Stimulated activated CD4-positive, alpha-beta T cell treated with anti-CD3 and anti-CD28 coated beads, TNF-alpha, amount 100 ng/mL, for 4 hours (primary cell): ENCODE measurements around the gene ATP2B3.

ENCODE experiments used
- DNase-seq, 3 experiments: peaks; one replicate each; pipeline ENCODE4 v3.0.0-alpha.2; 2020; ENCODE audit warnings: low read depth in 3 of 3

The ATP2B3 gene

DNA sequence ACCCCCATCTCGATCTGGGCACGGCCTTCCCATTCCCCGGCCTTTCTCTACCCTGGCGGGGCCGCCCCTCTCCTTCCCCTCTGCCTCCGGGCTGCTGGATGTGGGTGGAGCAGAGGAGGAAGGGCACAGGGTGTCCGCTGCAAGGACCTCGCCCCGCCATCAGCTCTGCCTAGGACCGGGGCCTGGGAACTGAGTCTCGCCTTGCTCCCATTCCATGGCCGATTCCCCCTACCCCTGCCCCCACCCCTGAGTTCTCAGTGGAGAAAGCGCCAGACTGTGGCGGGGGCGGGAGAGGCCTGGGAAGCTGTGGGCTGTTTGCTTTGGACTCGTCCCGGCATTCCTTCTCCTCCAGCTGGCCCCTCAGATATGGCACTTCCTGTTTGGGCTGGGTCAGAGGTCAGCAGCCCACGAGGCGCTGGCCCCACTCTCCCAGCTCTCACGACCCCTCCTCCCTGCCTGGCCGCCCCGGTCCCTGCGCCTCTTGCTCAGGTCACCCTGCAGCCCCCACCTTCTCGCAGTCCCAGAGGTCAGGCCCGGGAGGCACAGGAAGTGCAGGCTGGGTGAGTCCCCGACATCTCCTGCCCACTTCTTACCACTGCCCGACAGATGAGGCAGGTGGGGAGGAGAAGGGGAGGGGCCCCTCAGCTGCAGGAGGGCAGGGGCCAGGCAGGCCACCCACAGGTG, 29.1 kb upstream of the ATP2B3 start:
- no peak for DNase-seq

DNA sequence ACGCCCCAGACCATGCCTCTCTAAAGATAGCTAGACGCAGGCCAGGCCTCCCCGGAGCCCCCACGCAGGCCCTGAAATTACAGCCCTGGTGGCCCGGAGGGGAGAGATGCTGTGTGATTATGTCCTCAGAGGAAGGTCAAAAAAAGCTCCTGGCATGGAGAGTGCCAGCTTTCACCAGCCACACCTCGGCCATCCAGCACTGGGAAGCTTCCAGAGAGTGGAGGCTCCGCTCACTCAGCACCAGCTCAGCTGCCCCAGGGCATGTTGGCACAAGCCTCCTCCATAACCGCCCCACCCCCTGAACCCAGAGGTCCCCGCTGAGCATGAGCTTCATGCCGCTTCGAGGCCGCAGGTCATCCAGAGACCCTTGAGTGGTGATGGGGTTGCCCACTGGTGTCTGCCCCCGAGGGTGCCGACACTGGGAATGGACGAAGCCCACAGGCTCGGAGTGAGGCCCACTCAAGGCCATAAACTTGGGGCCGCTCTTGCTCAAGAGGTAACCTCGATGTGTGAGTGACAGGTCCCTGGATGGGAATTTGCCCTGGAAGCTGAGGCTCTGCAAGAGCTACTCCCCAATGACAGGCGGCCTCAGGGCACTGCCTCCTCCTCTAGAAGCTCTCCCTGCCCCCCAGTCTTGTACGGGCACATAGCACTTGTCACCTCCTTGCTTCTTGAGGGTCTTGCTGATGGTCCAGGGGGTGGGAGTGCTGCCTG, 27.1 kb upstream of the ATP2B3 start:
- DNase-seq, result no peak

DNA sequence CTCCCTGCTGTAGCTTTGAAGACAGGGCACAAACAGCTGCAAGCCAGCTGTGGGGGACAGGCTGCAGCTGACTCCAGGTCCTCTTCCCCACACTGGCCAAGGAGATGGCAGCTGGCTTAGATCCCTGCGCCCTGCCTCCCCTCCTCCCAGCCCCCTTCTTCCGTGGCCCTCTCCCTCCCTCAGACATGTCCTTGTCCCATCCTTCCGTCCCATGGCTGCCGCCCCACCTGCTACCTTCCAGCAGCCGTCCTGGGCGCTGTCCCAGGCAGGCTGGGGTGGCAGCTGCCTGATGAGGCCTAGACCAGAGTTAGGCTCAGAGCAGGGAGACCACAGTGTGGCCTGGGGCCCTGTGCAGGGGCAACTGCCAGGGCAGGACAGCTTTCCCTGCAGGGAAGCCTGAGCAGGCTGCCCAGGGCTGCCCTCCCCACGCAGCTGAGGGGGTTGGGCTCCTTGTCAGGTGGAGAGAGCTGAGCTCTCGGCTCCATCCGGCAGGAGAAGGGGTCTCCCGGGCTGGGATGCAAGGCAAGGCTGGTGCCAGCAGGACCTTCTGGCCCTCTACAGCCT, 26.0 kb upstream of the ATP2B3 start:
- DNase-seq, result no peak

DNA sequence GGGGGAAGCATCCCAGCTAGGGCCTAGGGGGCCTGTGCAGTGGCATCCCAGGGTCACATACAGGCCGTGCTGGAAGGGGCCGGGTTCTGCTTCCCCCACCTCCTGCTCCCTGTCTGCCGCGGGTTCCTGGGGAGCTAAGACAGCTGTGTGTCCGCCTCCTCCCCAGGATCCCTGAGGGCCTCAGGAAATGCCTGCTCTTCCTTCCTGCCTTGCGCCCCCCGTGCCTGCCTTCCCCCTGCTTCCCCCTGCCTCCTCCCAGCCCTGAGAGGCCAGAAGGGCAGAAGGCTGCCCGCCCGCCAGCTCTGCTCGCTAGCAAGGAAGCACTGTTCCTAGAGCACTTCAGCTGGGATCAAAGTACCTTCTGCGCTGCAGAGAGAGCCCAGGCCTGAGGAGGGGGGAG, 25.5 kb upstream of the ATP2B3 start:
- no peak for DNase-seq

- no peak for DNase-seq
These were observed 24.9 kb upstream of the ATP2B3 start for GRCh38 chrX:153492543-153492942.

DNA sequence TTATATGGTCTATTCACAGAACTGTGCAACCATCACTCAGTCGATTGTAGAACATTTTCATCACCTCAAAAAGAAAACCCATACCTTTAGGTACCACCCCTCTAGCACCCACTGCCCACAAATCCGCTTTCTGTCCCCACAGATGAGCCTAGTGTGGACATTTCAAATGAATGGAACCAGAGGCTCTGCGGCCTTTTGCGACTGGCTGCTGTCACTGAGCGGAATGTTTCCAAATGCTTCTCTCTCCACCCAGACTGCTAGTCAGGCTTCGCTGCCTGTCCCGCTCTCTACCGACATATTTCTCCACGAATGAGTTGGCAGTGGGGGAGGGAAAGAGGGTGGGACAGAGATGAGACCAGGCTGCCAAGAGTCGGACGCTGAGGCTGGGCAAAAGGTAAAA, 24.4 kb upstream of the ATP2B3 start:
- no peak for DNase-seq

DNA sequence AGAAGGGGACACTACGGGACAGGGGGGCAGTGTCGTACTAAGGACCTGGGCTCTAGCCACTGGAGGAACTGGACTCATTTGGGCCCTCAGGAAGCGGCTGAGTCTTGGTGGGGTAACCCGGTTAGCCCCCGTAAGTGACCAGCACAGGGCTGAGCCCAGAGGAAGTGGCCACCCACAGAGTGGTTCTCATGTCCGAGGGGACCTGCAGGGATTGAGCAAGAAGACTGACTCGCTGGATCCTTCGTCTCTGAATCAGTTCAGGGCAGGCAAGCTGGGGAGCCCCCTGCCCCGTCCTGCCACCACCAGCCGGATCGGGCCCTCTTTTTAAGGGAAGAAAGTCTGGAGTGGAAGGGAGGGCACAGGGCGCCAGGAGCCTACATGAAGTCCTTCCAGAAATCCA, 23.4 kb upstream of the ATP2B3 start:
- DNase-seq, result no peak

GRCh38 chrX:153494541-153495361, 22.7 kb upstream of the ATP2B3 start, which contains the start of gene BGN:
Gene BGN, plus strand, starts transcription at chrX:153494980. Its CDS starts 9,652 bp downstream, at chrX:153504632.
- DNase-seq, result no peak

DNA sequence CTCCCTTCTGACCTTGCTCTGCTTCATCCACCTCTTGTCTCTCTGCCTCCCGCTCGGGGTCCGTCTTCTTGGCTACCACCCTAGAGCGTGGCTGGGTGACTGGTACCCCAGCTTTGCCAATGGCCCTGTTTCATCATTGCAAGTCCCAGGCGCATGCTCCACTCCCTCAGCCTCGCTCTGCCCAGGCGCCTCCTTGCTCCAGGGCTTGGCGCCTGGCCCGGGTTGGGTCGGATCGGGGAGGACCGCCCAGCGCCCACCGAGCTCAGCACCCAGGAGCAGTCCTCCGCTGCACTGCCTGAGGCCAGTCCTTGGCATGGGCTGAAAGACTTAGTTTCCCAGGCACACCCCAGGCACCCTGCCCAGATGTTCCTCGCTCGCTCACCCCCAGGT, 22.1 kb upstream of the ATP2B3 start:
- no peak for DNase-seq

GRCh38 chrX:153495903-153496589, 21.4 kb upstream of the ATP2B3 start:
- DNase-seq, result no peak

DNA sequence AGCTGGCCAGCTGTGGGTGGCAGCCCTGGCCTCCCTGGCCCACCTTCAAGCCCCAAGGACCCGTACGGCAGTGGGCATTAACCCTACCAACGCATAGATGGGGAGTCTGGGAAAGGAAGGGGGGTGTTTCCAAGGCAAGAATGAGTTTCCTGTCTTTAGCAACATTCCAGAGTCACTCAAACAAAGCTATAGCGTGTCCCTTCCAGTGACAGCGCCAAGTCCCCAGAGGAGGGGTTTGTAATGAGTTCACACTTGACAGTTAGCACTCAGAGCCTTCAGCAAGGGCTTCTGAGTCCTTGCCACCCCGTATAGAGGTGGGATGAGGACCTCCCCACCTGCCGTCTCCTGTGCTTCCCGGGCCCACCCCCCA, 20.9 kb upstream of the ATP2B3 start:
- no peak for DNase-seq

DNA sequence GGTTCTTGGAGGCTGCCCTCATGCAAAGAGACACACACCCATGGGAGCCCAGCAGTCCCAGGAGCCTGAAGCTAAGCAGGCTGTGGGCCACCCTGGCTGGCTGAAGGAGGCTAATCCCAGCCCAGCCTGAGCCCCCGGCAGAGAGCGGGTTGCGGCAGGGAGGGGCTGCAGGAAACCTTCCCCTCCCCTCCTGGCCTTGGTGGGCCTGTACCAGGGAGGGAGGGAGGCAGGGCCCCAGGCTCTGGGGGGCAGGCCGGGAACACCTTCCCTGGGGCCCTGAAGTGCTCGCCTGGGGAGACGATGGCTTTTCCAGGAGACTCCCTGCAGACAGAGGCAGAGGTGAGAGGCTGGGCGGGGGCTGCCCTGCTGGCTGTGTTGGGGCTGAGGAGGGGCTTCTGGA, 19.0 kb upstream of the ATP2B3 start:
- DNase-seq, result no peak

DNA sequence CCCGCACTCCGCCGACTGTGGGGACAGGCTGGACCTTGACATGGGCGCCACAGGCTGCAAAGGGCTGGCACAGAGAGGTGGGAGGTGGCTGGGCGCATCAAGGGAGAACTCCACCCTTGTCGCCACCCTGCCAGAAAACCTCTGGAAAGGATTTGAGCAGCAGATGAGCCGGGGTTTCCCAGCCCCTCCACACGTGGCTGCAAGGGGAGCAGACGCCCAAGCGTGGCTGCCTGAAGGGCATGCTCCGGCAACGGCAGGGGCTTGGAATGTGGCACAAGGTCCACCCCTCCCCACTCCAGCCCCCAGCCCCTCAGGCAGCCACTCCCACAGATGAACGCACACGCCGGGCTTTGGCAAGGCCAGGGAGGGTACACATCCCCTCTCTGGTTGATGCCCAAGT, 18.1 kb upstream of the ATP2B3 start:
- no peak for DNase-seq

- no peak for DNase-seq
These were observed 17.6 kb upstream of the ATP2B3 start for GRCh38 chrX:153499876-153500275.

- no peak for DNase-seq
These were observed 16.7 kb upstream of the ATP2B3 start for GRCh38 chrX:153500676-153501280.

DNA sequence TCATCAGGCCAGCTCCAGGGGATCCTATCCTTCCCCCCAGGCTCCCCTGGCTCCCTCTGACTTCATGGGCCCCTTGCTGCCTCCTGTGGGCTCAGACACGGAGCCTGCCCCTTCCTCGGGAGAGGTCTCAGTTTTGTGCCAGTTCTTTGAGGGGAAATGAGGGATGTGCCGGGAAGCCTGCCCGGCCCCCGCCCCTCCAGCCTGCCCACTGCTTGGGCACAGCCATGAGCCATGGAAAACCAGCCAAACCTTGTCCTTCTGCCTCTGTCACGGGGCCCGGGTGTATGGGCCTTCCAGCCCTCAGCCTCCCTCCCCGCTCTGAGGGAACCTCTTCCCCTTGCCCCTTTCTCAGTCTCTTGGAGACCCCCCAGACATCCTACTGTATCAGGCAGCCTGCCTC, 15.9 kb upstream of the ATP2B3 start:
- no peak for DNase-seq

- no peak for DNase-seq
These were observed 15.3 kb upstream of the ATP2B3 start for GRCh38 chrX:153502131-153502530.

- DNase-seq, result no peak
These were observed 14.6 kb upstream of the ATP2B3 start for GRCh38 chrX:153502796-153503195.

GRCh38 chrX:153504445-153505016, 12.9 kb upstream of the ATP2B3 start:
- no peak for DNase-seq

GRCh38 chrX:153505361-153505760, 12.1 kb upstream of the ATP2B3 start:
- DNase-seq, result no peak
